ENCODE data around the gene NBEAL1.

GRCh38 chr2:203185864-203186263, 171.2 kb downstream of the NBEAL1 start:
- TF ChIP-seq, protein P1, sequence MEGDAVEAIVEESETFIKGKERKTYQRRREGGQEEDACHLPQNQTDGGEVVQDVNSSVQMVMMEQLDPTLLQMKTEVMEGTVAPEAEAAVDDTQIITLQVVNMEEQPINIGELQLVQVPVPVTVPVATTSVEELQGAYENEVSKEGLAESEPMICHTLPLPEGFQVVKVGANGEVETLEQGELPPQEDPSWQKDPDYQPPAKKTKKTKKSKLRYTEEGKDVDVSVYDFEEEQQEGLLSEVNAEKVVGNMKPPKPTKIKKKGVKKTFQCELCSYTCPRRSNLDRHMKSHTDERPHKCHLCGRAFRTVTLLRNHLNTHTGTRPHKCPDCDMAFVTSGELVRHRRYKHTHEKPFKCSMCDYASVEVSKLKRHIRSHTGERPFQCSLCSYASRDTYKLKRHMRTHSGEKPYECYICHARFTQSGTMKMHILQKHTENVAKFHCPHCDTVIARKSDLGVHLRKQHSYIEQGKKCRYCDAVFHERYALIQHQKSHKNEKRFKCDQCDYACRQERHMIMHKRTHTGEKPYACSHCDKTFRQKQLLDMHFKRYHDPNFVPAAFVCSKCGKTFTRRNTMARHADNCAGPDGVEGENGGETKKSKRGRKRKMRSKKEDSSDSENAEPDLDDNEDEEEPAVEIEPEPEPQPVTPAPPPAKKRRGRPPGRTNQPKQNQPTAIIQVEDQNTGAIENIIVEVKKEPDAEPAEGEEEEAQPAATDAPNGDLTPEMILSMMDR (IDR thresholded peaks at IDR 0.05 in 8 of 11, conservative IDR thresholded peaks at IDR 0.05 in 3 of 11) = no peak
- no peak for TF ChIP-seq POLR2AphosphoS5 (IDR thresholded peaks at IDR 0.05)

Measured in spleen (tissue), 7 donors.